HepG2 (cell line): ENCODE measurements around the gene LASP1. TPM values are rescaled to one million over a fixed set of nuclear protein-coding genes. Genes with fewer than 3 reads are reported as not detected.

Experiments used
- ARID4A ChIP-seq: sonication (generic); formaldehyde crosslinking; IDR thresholded peaks from 2 replicates; pipeline ENCODE4 v1.5.0; 2020; ENCODE audit warnings: mild to moderate bottlenecking, missing genetic modification reagents, borderline replicate concordance
- GLMP ChIP-seq: sonication (generic); formaldehyde crosslinking; IDR thresholded peaks from 2 replicates; pipeline ENCODE4 v1.9.0; 2021; ENCODE audit warnings: missing genetic modification reagents, mild to moderate bottlenecking, borderline replicate concordance
- NCOR1 ChIP-seq: fragments of 200-600 bp; sonication (generic); IDR thresholded peaks from 2 replicates; pipeline ENCODE4 v1.7.0; 2017; ENCODE audit warnings: antibody characterized with exemption, low read length, borderline replicate concordance
- NFKBIZ ChIP-seq: IDR thresholded peaks from 2 replicates; pipeline ENCODE4 v1.6.1; 2018; ENCODE audit warnings: missing genetic modification reagents, missing compliant biosample characterization
- RAD21 ChIP-seq: fragments of 450-650 bp; formaldehyde crosslinking; IDR thresholded peaks from 2 replicates; pipeline ENCODE4 v1.5.0; 2020; ENCODE audit warnings: mild to moderate bottlenecking
- RARG ChIP-seq: sonication (generic); formaldehyde crosslinking; IDR thresholded peaks from 2 replicates; pipeline ENCODE4 v1.4.0; 2020; ENCODE audit warnings: low read depth, mild to moderate bottlenecking, missing genetic modification reagents
- SMARCC2 ChIP-seq: fragments of 450-650 bp; IDR thresholded peaks from 2 replicates; pipeline ENCODE4 v1.6.1; 2017; ENCODE audit warnings: antibody characterized with exemption, mild to moderate bottlenecking
- SOX13 ChIP-seq, 3 experiments: fragments of 450-650 bp in 1 of 3; sonication (generic) in 1 of 3; formaldehyde crosslinking in 1 of 3; IDR thresholded peaks in 2 of 3; conservative IDR thresholded peaks in 1 of 3; 2 replicates each; pipeline versions ENCODE4 v1.5.0 to v1.6.1; 2016 to 2020; ENCODE audit warnings: antibody characterized with exemption in 1 of 3, mild to moderate bottlenecking in 1 of 3, missing compliant biosample characterization in 1 of 3, missing genetic modification reagents in 1 of 3, moderate library complexity in 1 of 3
- TCF7 ChIP-seq: sonication (generic); IDR thresholded peaks from 2 replicates; pipeline ENCODE4 v1.6.1; 2016; ENCODE audit warnings: antibody characterized with exemption, low read depth
- ZBTB49 ChIP-seq: sonication (generic); formaldehyde crosslinking; IDR thresholded peaks from 2 replicates; pipeline ENCODE4 v1.4.0; 2020; ENCODE audit warnings: missing genetic modification reagents, borderline replicate concordance
- ZFX ChIP-seq: sonication (generic); formaldehyde crosslinking; IDR thresholded peaks from 2 replicates; pipeline ENCODE4 v1.4.0; 2020; ENCODE audit warnings: mild to moderate bottlenecking, low read depth, missing genetic modification reagents, moderate library complexity
- ZKSCAN5 ChIP-seq: sonication (generic); formaldehyde crosslinking; IDR thresholded peaks from 2 replicates; pipeline ENCODE4 v1.5.1; 2020; ENCODE audit warnings: mild to moderate bottlenecking, missing genetic modification reagents
- ZNF550 ChIP-seq: sonication (generic); formaldehyde crosslinking; IDR thresholded peaks from 2 replicates; pipeline ENCODE4 v1.4.0; 2020; ENCODE audit warnings: mild to moderate bottlenecking, missing genetic modification reagents, borderline replicate concordance
- polyA plus RNA-seq, 8 experiments: library from polyadenylated mRNA; depleted of rRNA in 3 of 8; stranded (reverse) in 7 of 8; unstranded in 1 of 8; fragments of >200 nt; fragmentation: Illumina TruSeq in 4 of 8; extraction: Trizol in 4 of 8; gene quantifications; 2 replicates each; pipeline versions ENCODE4 v1.2.1 to v1.2.3, GENCODE V29; 2011 to 2016; ENCODE audit warnings: low read depth in 4 of 8, missing spikeins in 1 of 8, mixed read lengths in 1 of 8; ENCODE audit not compliant: insufficient read depth in 1 of 8
- total RNA-seq, 5 experiments: library from RNA; depleted of rRNA; stranded (reverse); fragments of >200 nt; fragmentation: Illumina TruSeq; extraction: Trizol; gene quantifications; 2 replicates each; pipeline ENCODE4 v1.2.3, GENCODE V29; 2016; ENCODE audit warnings: low read depth in 1 of 5
- TF ChIP-seq, protein P1 (sequence below): sonication (generic); formaldehyde crosslinking; IDR thresholded peaks from 2 replicates; pipeline ENCODE4 v1.4.0; 2020; ENCODE audit warnings: missing genetic modification reagents
- TF ChIP-seq, protein P2 (sequence below): IDR thresholded peaks from 2 replicates; pipeline ENCODE4 v1.6.1; 2016; ENCODE audit warnings: missing biosample characterization, missing genetic modification reagents, low read depth

The LASP1 gene
- total and polyA plus RNA-seq, 2 of the 13 experiments (the other 11 are each of a cell fraction or from before 2014, with no cell fraction given): 70.1 to 97.0 TPM

DNA sequence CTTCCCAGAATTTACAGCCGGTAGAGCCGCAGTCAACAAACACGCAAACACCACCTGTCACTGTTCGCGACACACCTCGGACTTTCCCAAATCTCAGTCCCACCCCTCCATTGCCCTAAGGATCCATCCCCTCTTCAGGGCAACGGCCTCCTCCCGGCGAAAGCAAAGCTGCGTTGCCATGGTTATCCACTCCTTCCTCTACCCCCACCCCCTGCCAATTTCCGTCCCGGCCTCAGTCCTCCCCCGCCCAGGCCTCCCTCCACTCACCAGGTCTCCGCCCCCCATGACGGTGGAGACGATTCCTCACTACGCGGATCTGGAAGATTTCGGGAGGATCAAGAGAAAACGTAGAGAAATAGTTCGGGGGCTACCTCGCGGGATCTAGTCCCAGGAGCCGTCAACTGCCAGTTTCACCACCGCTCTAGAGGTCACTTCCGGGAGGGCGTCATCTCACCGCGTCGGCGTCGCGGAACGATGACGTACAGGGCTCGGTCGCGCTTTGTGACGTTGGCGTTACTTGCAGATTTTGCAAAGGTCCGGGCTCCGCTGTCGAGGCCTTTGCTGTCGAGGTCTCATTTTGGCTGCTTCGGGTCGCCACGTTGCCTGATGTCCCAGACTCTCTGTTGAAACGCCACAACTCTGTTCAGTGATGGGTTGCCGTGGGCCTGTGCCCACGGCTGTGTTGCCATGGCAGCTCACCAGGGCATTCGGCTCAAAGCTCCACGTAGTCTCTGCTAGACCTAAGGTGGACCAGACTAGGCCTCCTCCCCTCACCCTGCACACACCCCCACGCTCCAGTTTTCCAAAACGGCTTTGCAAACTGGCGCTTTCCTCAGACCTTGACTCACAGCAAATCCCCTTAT, 44.7 kb upstream of the LASP1 start, which contains the start of gene CWC25 (continued):
- TF ChIP-seq ARID4A (CRISPR knock-in tag) (peak; percentile 100), ZNF550 (CRISPR knock-in tag) (no peak), TCF7 (no peak), RARG (CRISPR knock-in tag) (0 out of 2 replicates have a peak, but pooled peaks have one; percentile 46), ZFX (CRISPR knock-in tag) (peak; percentile 100), ZBTB49 (CRISPR knock-in tag) (peak; percentile 63; the same call in 1 of the 2 replicates), GLMP (CRISPR knock-in tag) (no peak), NFKBIZ (peak; percentile 94), ZKSCAN5 (CRISPR knock-in tag) (peak; percentile 68; the same call in 1 of the 2 replicates), RAD21 (CRISPR knock-in tag) (peak; percentile 70), NCOR1 (peak; percentile 38; the same call in 1 of the 2 replicates), SOX13 (IDR thresholded peaks at IDR 0.05) (no peak; the same call in 1 of the 2 replicates), SOX13 (CRISPR knock-in tag; conservative IDR thresholded peaks at IDR 0.05 in 1 of 2, IDR thresholded peaks at IDR 0.05 in 1 of 2) (peak in 1 of 2 experiments; percentile 69; a peak in 2 of 4 replicates), SMARCC2 (peak; percentile 97; the same call in 1 of the 2 replicates)
- TF ChIP-seq, protein P1, sequence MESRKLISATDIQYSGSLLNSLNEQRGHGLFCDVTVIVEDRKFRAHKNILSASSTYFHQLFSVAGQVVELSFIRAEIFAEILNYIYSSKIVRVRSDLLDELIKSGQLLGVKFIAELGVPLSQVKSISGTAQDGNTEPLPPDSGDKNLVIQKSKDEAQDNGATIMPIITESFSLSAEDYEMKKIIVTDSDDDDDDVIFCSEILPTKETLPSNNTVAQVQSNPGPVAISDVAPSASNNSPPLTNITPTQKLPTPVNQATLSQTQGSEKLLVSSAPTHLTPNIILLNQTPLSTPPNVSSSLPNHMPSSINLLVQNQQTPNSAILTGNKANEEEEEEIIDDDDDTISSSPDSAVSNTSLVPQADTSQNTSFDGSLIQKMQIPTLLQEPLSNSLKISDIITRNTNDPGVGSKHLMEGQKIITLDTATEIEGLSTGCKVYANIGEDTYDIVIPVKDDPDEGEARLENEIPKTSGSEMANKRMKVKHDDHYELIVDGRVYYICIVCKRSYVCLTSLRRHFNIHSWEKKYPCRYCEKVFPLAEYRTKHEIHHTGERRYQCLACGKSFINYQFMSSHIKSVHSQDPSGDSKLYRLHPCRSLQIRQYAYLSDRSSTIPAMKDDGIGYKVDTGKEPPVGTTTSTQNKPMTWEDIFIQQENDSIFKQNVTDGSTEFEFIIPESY: peak; percentile 84
- TF ChIP-seq, protein P2, sequence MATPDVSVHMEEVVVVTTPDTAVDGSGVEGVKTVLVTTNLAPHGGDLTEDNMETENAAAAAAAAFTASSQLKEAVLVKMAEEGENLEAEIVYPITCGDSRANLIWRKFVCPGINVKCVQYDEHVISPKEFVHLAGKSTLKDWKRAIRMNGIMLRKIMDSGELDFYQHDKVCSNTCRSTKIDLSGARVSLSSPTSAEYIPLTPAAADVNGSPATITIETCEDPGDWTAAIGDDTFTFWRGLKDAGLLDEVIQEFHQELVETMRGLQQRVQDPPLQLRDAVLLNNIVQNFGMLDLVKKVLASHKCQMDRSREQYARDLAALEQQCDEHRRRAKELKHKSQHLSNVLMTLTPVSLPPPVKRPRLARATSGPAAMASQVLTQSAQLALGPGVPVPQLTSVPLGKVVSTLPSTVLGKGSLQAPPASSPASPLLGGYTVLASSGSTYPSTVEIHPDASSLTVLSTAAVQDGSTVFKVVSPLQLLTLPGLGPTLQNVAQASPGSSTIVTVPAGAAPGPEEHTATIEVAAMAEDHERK (CRISPR knock-in tag): peak; percentile 81
